ENCODE data around the gene PHF2. TPM values are rescaled to one million over a fixed set of nuclear protein-coding genes. Genes with fewer than 3 reads are reported as not detected.

The PHF2 gene
- total RNA-seq, 1 donor from 2014 or later: 31.8 TPM

DNA sequence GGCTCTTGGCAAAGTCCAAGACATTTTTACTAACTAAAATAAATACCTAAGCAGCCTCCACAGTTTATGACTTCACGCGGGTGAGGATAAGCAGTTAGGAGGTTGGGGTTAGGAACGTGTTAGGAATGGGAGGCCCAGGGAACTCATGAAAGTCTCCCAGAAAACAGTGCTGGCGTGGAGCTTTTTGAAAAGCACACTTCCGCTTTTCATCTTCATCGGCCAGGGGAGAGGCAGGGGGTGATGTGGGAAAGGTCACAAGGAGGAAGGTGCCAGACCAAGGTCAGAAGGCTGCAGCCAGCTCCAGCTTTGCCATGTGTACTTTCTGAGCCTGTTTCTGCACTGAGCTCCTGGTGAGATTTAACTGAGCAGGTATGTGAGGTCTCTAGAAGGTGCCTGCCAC, 149.0 kb downstream of the PHF2 start:
- DNase-seq (ENCODE audit: low spot score in 2 of 2) (no peak), FAIRE-seq (no peak)

- FAIRE-seq (no peak), DNase-seq (ENCODE audit: low spot score in 2 of 2) (no peak)
Measured at GRCh38 chr9:93726147-93726546, 149.8 kb downstream of the PHF2 start.

Other genes with a start within 250 kb of the PHF2 start
- gene FAM120A, start 124.9 kb upstream of the PHF2 start, total RNA-seq: 67.7 TPM
- 24.1 TPM for gene FAM120AOS, start 123.0 kb upstream of the PHF2 start, total RNA-seq

Measured in frontal cortex (tissue), 4 donors.